ENCODE results near the gene PPM1L.
"Not testable (repeated sequence)": the region's sequence is repeated elsewhere in the genome, so short reads cannot be mapped to it uniquely, and the experiment has no call there.

Gene PPM1L

GRCh38 chr3:160992712-160993111 lies 236.7 kb downstream of the PPM1L start:
- DNase-seq, result no peak

GRCh38 chr3:160996811-160997210 lies 240.8 kb downstream of the PPM1L start:
- DNase-seq, result no peak

GRCh38 chr3:160998581-160998980 lies 242.6 kb downstream of the PPM1L start:
- DNase-seq, result no peak

- no peak for DNase-seq
These were observed 243.2 kb downstream of the PPM1L start for GRCh38 chr3:160999274-160999673.

GRCh38 chr3:161008086-161008485 lies 252.1 kb downstream of the PPM1L start:
- DNase-seq, result no peak

- DNase-seq, result not testable (repeated sequence)
These were observed 254.1 kb downstream of the PPM1L start for GRCh38 chr3:161010151-161010550.

GRCh38 chr3:161014843-161015749 lies 259.1 kb downstream of the PPM1L start:
- peak; percentile 76 to 91 for DNase-seq

GRCh38 chr3:161016417-161017313 lies 260.6 kb downstream of the PPM1L start:
- DNase-seq, result no peak

GRCh38 chr3:161017971-161018370 lies 261.9 kb downstream of the PPM1L start:
- no peak for DNase-seq

- no peak for DNase-seq
These were observed 264.2 kb downstream of the PPM1L start for GRCh38 chr3:161020256-161020655.

GRCh38 chr3:161025911-161026310 lies 269.9 kb downstream of the PPM1L start:
- DNase-seq, result no peak

- no peak for DNase-seq
These were observed 270.8 kb downstream of the PPM1L start for GRCh38 chr3:161026612-161027510.

GRCh38 chr3:161028555-161029153 lies 272.6 kb downstream of the PPM1L start:
- peak in 1 of 2 experiments; percentile 14 for DNase-seq

GRCh38 chr3:161031134-161031533 lies 275.1 kb downstream of the PPM1L start:
- DNase-seq, result no peak

GRCh38 chr3:161034913-161035550 lies 279.0 kb downstream of the PPM1L start:
- not testable (repeated sequence) for DNase-seq

- DNase-seq, result no peak
These were observed 279.7 kb downstream of the PPM1L start for GRCh38 chr3:161035711-161036110.

- DNase-seq, result no peak
These were observed 282.7 kb downstream of the PPM1L start for GRCh38 chr3:161038725-161039124.

GRCh38 chr3:161042023-161042501 lies 286.0 kb downstream of the PPM1L start:
- no peak for DNase-seq

GRCh38 chr3:161043336-161044035 lies 287.5 kb downstream of the PPM1L start:
- DNase-seq, result no peak

- no peak for DNase-seq
These were observed 293.7 kb downstream of the PPM1L start for GRCh38 chr3:161049683-161050248.
